ENCODE data around the gene DNAJC5. TPM values are rescaled to one million over a fixed set of nuclear protein-coding genes. Genes with fewer than 3 reads are reported as not detected.

DNAJC5 gene, protein sequence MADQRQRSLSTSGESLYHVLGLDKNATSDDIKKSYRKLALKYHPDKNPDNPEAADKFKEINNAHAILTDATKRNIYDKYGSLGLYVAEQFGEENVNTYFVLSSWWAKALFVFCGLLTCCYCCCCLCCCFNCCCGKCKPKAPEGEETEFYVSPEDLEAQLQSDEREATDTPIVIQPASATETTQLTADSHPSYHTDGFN
- total RNA-seq (37.7 and 45.4 TPM in 2 replicates), polyA plus RNA-seq (9.4 and 10.2 TPM in 2 replicates)

DNA sequence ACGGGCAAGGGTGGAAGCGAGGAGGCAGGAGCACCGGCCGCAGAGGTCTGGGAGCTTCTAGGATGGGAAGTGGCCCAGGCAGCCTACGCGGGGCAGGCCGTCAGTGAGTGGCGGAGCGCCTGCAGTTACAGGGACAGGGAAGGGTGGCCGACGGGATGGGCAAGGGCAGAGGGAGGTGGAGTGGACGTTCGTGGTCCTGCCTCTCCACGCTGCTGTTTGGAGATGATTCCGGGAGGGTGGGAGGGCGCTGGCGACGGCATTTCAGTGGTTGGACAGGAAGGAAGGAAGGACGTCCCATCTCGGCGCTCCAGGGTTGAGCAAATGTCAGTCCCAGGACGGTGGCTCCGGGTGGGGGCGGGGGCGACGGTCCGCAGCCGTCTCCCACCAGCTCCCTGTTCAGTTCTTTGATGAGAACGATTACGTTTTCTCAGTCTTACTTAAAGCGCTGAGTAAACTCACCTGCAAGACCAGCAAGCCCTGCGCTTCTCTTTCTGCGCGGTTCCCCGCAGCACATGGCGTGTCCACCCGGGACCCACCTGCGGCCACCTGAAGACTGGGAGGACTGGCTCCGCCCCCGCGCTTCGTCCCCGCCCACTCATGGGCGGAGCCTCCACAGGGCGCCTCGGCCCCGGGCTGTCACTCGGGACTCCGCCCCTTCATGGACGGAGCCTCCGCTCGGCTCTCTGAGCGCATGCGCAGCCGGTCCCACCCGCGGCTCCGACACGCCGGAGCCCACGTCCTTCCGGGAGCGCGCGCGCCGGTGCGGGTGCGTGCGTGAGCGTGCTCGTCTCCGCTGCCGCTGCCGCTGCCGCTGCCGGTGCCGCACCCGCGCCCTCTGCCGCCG, at the start of gene DNAJC5:
DNAJC5 (plus strand) TSS at position 769 of the 844 bp plus-strand sequence. CDS start 33,220 bp downstream, outside the sequence.
- Histone ChIP-seq H3K4me1 (ENCODE audit: low read depth) (peaks cover 12% of the 10 kb centered on the region), H3K9me3 (ENCODE audit: low read depth) (no peaks in the 10 kb centered on the region), H3K36me3 (peaks cover 15% of the 10 kb centered on the region), H3K27ac (peak within 1 kb of the TSS; percentile 44), H3K27me3 (no peaks in the 10 kb centered on the region), H3K4me3 (peak within 1 kb of the TSS; percentile 55)
- DNase-seq (ENCODE audit: low read depth in 1 of 2, low spot score in 1 of 2), result peak; percentile 94 to 95
- TF ChIP-seq, protein P1, sequence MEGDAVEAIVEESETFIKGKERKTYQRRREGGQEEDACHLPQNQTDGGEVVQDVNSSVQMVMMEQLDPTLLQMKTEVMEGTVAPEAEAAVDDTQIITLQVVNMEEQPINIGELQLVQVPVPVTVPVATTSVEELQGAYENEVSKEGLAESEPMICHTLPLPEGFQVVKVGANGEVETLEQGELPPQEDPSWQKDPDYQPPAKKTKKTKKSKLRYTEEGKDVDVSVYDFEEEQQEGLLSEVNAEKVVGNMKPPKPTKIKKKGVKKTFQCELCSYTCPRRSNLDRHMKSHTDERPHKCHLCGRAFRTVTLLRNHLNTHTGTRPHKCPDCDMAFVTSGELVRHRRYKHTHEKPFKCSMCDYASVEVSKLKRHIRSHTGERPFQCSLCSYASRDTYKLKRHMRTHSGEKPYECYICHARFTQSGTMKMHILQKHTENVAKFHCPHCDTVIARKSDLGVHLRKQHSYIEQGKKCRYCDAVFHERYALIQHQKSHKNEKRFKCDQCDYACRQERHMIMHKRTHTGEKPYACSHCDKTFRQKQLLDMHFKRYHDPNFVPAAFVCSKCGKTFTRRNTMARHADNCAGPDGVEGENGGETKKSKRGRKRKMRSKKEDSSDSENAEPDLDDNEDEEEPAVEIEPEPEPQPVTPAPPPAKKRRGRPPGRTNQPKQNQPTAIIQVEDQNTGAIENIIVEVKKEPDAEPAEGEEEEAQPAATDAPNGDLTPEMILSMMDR (IDR thresholded peaks at IDR 0.05; ENCODE audit: low read depth, low read length), result no peak

DNA sequence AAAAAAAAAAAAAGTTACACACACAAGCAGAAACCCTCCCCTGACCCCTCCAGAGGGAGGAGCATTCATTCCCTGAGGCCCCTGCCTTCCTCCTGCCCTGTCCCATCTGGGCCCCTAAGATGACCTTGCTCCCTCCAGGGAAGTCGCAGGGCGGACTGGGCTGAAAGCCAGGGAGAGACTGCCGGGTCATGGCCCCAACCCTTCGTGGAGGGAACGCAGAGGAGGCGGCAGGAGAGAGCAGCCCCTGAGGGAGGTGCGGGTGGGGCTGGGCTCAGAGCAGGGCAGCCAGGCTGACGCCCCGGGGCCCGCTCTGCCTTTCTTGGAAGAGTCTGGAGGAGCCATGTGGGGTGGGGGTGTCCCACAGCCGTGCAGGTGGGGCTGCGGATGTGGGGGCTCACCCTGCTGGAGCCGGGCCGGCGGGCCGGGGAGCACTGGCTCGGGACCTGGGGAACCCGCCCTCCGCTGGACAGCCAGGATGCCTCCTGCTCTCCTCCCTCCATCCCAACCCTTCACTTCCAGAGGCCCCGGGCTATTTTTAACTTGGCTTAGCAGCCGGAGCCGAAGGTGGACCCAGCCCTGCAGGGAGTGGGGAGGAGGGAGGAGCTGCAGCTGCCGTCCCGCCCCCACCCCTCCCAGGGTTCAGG, 48.7 kb upstream of the DNAJC5 start:
- Histone ChIP-seq H3K4me3 (peak overlapping the region; percentile 24), H3K27me3 (no peaks in the 10 kb centered on the region), H3K36me3 (no peaks in the 10 kb centered on the region), H3K9me3 (ENCODE audit: low read depth) (no peaks in the 10 kb centered on the region), H3K4me1 (ENCODE audit: low read depth) (peaks cover 31% of the 10 kb centered on the region), H3K27ac (peak overlapping the region; percentile 91)
- DNase-seq (ENCODE audit: low read depth in 1 of 2, low spot score in 1 of 2), result peak; percentile 59 to 93
- TF ChIP-seq, protein P1 (IDR thresholded peaks at IDR 0.05; ENCODE audit: low read depth, low read length), result no peak

DNA sequence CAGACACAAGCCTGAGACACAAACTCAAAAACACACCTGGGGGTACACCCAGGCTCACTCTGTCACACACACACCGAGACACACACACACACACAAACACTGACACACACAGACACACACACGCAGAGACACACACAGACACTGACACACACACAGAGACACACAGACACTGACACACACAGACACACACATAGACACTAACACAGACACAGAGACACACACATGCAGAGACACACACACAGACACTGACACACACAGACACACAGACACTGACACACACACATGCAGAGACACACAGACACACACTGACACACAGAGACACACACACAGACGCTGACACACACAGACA, 48.1 kb upstream of the DNAJC5 start:
- H3K4me3 ChIP-seq, result no peak overlapping the region
- H3K4me1 ChIP-seq (ENCODE audit: low read depth), result peaks cover 31% of the 10 kb centered on the region
- TF ChIP-seq, protein P1 (IDR thresholded peaks at IDR 0.05; ENCODE audit: low read depth, low read length), result no peak

DNA sequence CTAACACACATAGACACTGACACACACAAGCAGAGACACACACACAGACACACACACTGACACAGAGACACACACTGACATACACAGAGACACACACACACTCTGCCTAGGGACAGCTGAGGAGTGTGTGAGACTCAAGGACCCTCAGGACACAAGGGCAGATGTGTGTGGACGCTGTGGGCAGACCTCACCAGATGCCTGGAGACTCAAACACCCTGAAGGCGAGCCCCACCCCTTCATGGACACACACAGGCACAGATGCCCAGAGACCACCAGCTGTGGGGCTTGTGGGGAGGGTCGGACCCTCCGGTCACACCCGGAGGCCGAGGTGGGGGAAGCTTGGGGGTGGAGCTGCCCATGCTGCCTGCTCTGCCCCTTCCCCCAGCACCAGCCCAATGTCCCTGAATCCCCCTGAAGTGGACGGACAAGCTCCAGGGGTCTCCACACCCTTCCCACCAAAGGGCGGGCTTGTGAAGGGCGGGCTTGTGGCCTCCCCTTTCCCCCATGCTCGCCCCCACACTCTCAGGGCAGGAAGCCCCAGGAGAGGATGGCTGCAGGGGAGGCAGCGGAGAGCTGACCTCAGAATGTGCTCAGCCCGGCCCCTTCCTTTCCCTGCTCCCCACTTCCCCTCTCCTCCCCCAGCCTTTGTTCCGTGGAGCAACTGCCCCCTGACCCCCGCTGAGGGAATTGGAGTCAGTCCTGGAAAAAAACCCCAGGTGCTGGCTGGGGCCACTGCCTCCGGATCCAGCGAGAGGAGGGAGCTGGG, 47.5 kb upstream of the DNAJC5 start:
- TF ChIP-seq, protein P1 (IDR thresholded peaks at IDR 0.05; ENCODE audit: low read depth, low read length), result no peak

More for the DNA sequence above, 48.1 kb upstream of the DNAJC5 start:
- H3K9me3 ChIP-seq (ENCODE audit: low read depth), result no peaks in the 10 kb centered on the region
- H3K36me3 ChIP-seq, result no peaks in the 10 kb centered on the region
- H3K27me3 ChIP-seq, result no peaks in the 10 kb centered on the region
- DNase-seq (ENCODE audit: low read depth in 1 of 2, low spot score in 1 of 2), result no peak
- H3K27ac ChIP-seq, result peak overlapping the region; percentile 91

More for the DNA sequence above, 47.5 kb upstream of the DNAJC5 start:
- no peaks in the 10 kb centered on the region for H3K27me3 ChIP-seq
- no peaks in the 10 kb centered on the region for H3K36me3 ChIP-seq
- DNase-seq (ENCODE audit: low read depth in 1 of 2, low spot score in 1 of 2), result peak in 1 of 2 donors; percentile 68
- peaks cover 31% of the 10 kb centered on the region for H3K4me1 ChIP-seq (ENCODE audit: low read depth)
- no peak overlapping the region for H3K4me3 ChIP-seq
- peak overlapping the region; percentile 91 for H3K27ac ChIP-seq
- no peaks in the 10 kb centered on the region for H3K9me3 ChIP-seq (ENCODE audit: low read depth)

Data from cardiac muscle cell (in vitro differentiated cells and primary cell).